CD14-positive monocyte (primary cell): Measurements from ENCODE around the gene KIR3DL1. TPM values are rescaled to one million over a fixed set of nuclear protein-coding genes. Genes with fewer than 3 reads are reported as not detected.
"Not testable (repeated sequence)": the region's sequence is repeated elsewhere in the genome, so short reads cannot be mapped to it uniquely, and the experiment has no call there.

Experiments used
- DNase-seq, 3 donors: peaks; one replicate each; pipeline ENCODE4 v3.0.0-alpha.2; 2011 to 2022
- H2AFZ ChIP-seq: 2 replicates; pipeline ENCODE4 v1.6.0; 2012; ENCODE audit warnings: mild to moderate bottlenecking, low read depth, low read length, inconsistent platforms; ENCODE audit not compliant: insufficient read depth, poor library complexity, severe bottlenecking
- H3K27ac ChIP-seq, 2 donors: 1 replicate in 1 of 2; 2 replicates in 1 of 2; pipeline ENCODE4 v1.5.1; 2012 to 2013; ENCODE audit warnings: low read length in 2 of 2, control low read depth in 1 of 2, inconsistent platforms in 1 of 2, low read depth in 1 of 2, mild to moderate bottlenecking in 1 of 2
- H3K27me3 ChIP-seq, 2 donors: one replicate each; pipeline versions ENCODE4 v1.6.0 to v1.6.1; 2011 to 2013; ENCODE audit warnings: low read length in 2 of 2; ENCODE audit not compliant: control insufficient read depth in 2 of 2, insufficient read depth in 2 of 2
- H3K36me3 ChIP-seq, 2 donors: replicated peaks in 1 of 2; 1 replicate in 1 of 2; 2 replicates in 1 of 2; pipeline versions ENCODE4 v1.5.1 to v1.6.1; 2012 to 2013; ENCODE audit warnings: low read length in 2 of 2, control low read depth in 1 of 2, inconsistent platforms in 1 of 2, mild to moderate bottlenecking in 1 of 2; ENCODE audit not compliant: insufficient read depth in 2 of 2, control insufficient read depth in 1 of 2
- H3K4me1 ChIP-seq, 2 donors: 1 replicate in 1 of 2; 2 replicates in 1 of 2; pipeline versions ENCODE4 v1.5.1 to v1.6.1; 2012 to 2013; ENCODE audit warnings: low read length in 2 of 2, control low read depth in 1 of 2, inconsistent platforms in 1 of 2, mild to moderate bottlenecking in 1 of 2, moderate library complexity in 1 of 2; ENCODE audit not compliant: insufficient read depth in 2 of 2, control insufficient read depth in 1 of 2
- H3K4me2 ChIP-seq: replicated peaks from 2 replicates; pipeline ENCODE3; 2012; ENCODE audit warnings: low read length, moderate library complexity, mild to moderate bottlenecking; ENCODE audit not compliant: poor library complexity, severe bottlenecking; ENCODE audit errors: extremely low read depth
- H3K4me3 ChIP-seq, 3 experiments: fragments of 200-600 bp in 1 of 3; sonication (generic) in 1 of 3; replicated peaks in 1 of 3; 1 replicate in 2 of 3; 2 replicates in 1 of 3; pipeline ENCODE4 v1.5.1; 2011 to 2013; ENCODE audit warnings: low read length in 3 of 3, mild to moderate bottlenecking in 3 of 3, control low read depth in 2 of 3, low read depth in 2 of 3, inconsistent platforms in 1 of 3, moderate library complexity in 1 of 3
- H3K79me2 ChIP-seq: 2 replicates; pipeline ENCODE4 v1.6.0; 2012; ENCODE audit warnings: mild to moderate bottlenecking, control low read depth, inconsistent platforms, low read length, moderate library complexity; ENCODE audit not compliant: insufficient read depth
- H3K9ac ChIP-seq: 2 replicates; pipeline ENCODE4 v1.6.0; 2017; ENCODE audit warnings: low read length, mild to moderate bottlenecking; ENCODE audit not compliant: insufficient read depth, poor library complexity, severe bottlenecking
- H3K9me3 ChIP-seq, 2 donors: replicated peaks in 1 of 2; 1 replicate in 1 of 2; 2 replicates in 1 of 2; pipeline versions ENCODE4 v1.5.1 to v1.6.1; 2012 to 2013; ENCODE audit warnings: low read length in 2 of 2, control low read depth in 1 of 2; ENCODE audit not compliant: control insufficient read depth in 1 of 2, insufficient read depth in 1 of 2
- H4K20me1 ChIP-seq: 2 replicates; pipeline ENCODE4 v1.6.0; 2012; ENCODE audit warnings: mild to moderate bottlenecking, low read length, control low read depth, moderate library complexity; ENCODE audit not compliant: insufficient read depth
- H3K27ac Mint-ChIP-seq, 7 donors: one replicate each; pipeline ENCODE4 v1.8.0; 2020; ENCODE audit warnings: mild to moderate bottlenecking in 7 of 7, mixed read lengths in 7 of 7, moderate library complexity in 6 of 7, inconsistent platforms in 2 of 7
- H3K27me3 Mint-ChIP-seq, 3 donors: one replicate each; pipeline ENCODE4 v1.8.0; 2021 to 2022; ENCODE audit warnings: low read depth in 3 of 3, mild to moderate bottlenecking in 3 of 3, mixed read lengths in 3 of 3, moderate library complexity in 3 of 3, inconsistent platforms in 1 of 3
- H3K36me3 Mint-ChIP-seq, 2 donors: one replicate each; pipeline ENCODE4 v1.8.0; 2020; ENCODE audit warnings: mixed read lengths in 2 of 2, inconsistent platforms in 1 of 2, mild to moderate bottlenecking in 1 of 2
- H3K4me1 Mint-ChIP-seq: one replicate; pipeline ENCODE4 v1.8.0; 2020; ENCODE audit warnings: mild to moderate bottlenecking, mixed read lengths
- H3K4me3 Mint-ChIP-seq, 2 donors: one replicate each; pipeline ENCODE4 v1.8.0; 2020; ENCODE audit warnings: mild to moderate bottlenecking in 2 of 2, mixed read lengths in 2 of 2, moderate library complexity in 1 of 2
- H3K9me3 Mint-ChIP-seq, 7 donors: one replicate each; pipeline ENCODE4 v1.8.0; 2020 to 2022; ENCODE audit warnings: mixed read lengths in 7 of 7, mild to moderate bottlenecking in 6 of 7, moderate library complexity in 6 of 7, inconsistent platforms in 2 of 7
- WGBS: methylation state at CpG from one replicate; pipeline ENCODE4 v1.1.5; 2013; ENCODE audit warnings: missing lambda C conversion rate; ENCODE audit not compliant: insufficient coverage; 5-methylcytosine and 5-hydroxymethylcytosine counted together
- intact Hi-C, 2 donors: fragments of 100-400 bp; cut with micrococcal nuclease; formaldehyde crosslinking; loops; one replicate each; pipeline versions ENCODE4 v1.15.0 to v1.15.1; 2023
- polyA plus RNA-seq, 3 donors: library from polyadenylated mRNA; depleted of rRNA in 1 of 3; unstranded in 2 of 3; stranded (reverse) in 1 of 3; fragments of 300-500 nt in 2 of 3; fragments of >200 nt in 1 of 3; fragmentation: Illumina TruSeq in 2 of 3; gene quantifications; 1 replicate in 2 of 3; 2 replicates in 1 of 3; pipeline ENCODE4 v1.2.3, GENCODE V29; 2012 to 2021

KIR3DL1 gene
- polyA plus RNA-seq, 3 donors: 0.15 TPM; not detected in 2

DNA sequence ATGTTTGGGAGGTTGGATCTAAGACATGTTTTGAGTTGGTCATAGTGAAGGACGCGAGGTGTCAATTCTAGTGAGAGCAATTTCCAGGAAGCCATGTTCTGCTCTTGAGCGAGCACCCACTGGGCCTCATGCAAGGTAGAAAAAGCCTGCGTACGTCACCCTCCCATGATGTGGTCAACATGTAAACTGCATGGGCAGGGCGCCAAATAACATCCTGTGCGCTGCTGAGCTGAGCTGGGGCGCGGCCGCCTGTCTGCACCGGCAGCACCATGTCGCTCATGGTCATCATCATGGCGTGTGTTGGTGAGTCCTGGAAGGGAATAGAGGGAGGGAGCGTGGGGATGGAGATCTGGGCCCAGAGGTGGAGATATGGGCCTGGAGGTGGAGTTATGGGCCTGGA is 16.2 kb downstream of the KIR3DL1 start, which contains the start of gene KIR2DS4:
TSS of gene KIR2DS4 (plus strand) at position 181 of the 400 bp plus-strand sequence.
- H3K9ac ChIP-seq, H3K79me2 ChIP-seq, H3K4me3 Mint-ChIP-seq, H3K36me3 Mint-ChIP-seq, intact Hi-C loops, H4K20me1 ChIP-seq, H3K27ac ChIP-seq, H3K9me3 ChIP-seq, DNase-seq, H3K36me3 ChIP-seq, H3K27me3 Mint-ChIP-seq, H3K27me3 ChIP-seq, H3K4me2 ChIP-seq, H3K4me3 ChIP-seq, H2AFZ ChIP-seq: not testable (repeated sequence)
- WGBS: 100% methylated on average over 3 of the region's 14 CpGs
- Mint-ChIP-seq H3K9me3 (peaks cover 7 to 15% (median 11%) of the 10 kb centered on the region in 7 donors), H3K4me1 (peaks cover 22% of the 10 kb centered on the region), H3K27ac (peak within 1 kb of the TSS in 3 of 7 donors; percentile 9 to 25 (median 20))
- H3K4me1 ChIP-seq: peaks cover 3 to 14% of the 10 kb centered on the region in 2 donors

DNA sequence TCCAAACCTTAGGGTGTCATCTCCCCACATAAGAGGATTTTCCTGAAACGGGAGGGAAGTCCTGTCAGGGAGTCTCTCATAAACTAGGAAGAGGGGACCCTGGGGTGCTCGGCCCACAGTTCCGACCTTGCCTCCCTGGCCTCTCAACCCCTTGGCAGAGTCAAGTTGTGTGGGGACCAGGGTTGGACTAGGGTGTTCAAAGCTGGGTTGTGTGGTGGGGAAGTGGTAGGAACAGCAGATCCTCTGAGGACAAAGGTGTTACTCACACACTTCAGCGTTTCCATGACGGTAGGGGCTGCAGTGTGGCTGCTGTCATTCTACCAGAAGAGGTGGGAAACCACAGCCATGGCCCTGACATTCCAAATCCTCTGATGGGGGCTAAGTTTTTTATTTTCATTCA is 18.9 kb downstream of the KIR3DL1 start:
- H3K4me1 ChIP-seq, H3K4me2 ChIP-seq, H3K79me2 ChIP-seq, H2AFZ ChIP-seq, H3K27ac ChIP-seq, DNase-seq, H3K36me3 Mint-ChIP-seq, H3K9ac ChIP-seq, H3K4me3 Mint-ChIP-seq, H3K4me3 ChIP-seq, H3K27me3 ChIP-seq, H3K9me3 ChIP-seq, H3K36me3 ChIP-seq, H3K27me3 Mint-ChIP-seq, H3K9me3 Mint-ChIP-seq, intact Hi-C loops, H3K27ac Mint-ChIP-seq, H4K20me1 ChIP-seq: not testable (repeated sequence)
- H3K4me1 Mint-ChIP-seq: peaks cover 15% of the 10 kb centered on the region
- no CpG with 5 or more reads among the region's 5 CpGs for WGBS

DNA sequence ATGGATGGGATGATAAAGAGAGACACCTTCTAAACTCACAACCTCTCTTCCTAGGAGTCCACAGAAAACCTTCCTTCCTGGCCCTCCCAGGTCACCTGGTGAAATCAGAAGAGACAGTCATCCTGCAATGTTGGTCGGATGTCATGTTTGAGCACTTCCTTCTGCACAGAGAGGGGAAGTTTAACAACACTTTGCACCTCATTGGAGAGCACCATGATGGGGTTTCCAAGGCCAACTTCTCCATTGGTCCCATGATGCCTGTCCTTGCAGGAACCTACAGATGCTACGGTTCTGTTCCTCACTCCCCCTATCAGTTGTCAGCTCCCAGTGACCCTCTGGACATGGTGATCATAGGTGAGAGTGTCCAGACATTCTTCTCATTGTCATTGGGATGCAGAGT is 21.3 kb downstream of the KIR3DL1 start:
- intact Hi-C loops, H3K36me3 ChIP-seq: not testable (repeated sequence)
- WGBS: no CpG with 5 or more reads among the region's 2 CpGs

DNA sequence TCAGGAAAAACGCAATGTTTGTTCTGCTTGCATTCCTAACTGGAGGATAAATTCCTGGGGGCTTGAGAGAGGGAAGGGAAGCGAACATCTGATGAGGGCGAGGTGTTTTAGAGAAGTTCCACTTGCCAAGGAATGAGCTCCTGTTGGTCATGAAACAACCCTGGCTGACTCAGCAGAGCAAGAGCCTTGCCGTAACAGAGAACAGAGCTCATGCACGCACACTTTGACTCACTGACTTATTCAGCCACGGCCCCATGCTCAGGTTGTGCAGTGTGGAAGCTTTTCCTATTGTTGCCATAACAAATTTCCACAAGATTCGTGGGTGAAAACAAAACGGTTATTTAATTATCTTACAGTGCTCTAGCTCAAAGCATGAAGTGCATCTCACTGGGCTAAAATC is 26.9 kb downstream of the KIR3DL1 start:
- H3K4me2 ChIP-seq, H3K9me3 ChIP-seq, intact Hi-C loops, H3K4me3 ChIP-seq, H3K27me3 ChIP-seq, H3K9ac ChIP-seq, H4K20me1 ChIP-seq, H3K36me3 ChIP-seq, H2AFZ ChIP-seq, H3K79me2 ChIP-seq, H3K36me3 Mint-ChIP-seq: not testable (repeated sequence)
- peaks cover 17% of the 10 kb centered on the region for H3K4me1 Mint-ChIP-seq
- peak; percentile 37 to 79 (median 66) for DNase-seq
- peak overlapping the region in 1 of 2 donors; percentile 33 for H3K27ac ChIP-seq
- peak overlapping the region in 2 of 7 donors; percentile 58 to 82 for H3K27ac Mint-ChIP-seq
- H3K27me3 Mint-ChIP-seq: peaks cover 12 to 27% (median 12%) of the 10 kb centered on the region in 3 donors
- peaks cover 2 to 13% (median 5%) of the 10 kb centered on the region in 7 donors for H3K9me3 Mint-ChIP-seq
- WGBS: 35% methylated on average over 2 of the region's 8 CpGs
- H3K4me3 Mint-ChIP-seq: peak overlapping the region in 1 of 2 donors; percentile 42
- peaks cover 0 to 14% of the 10 kb centered on the region in 2 donors for H3K4me1 ChIP-seq

More for the DNA sequence above, 21.3 kb downstream of the KIR3DL1 start:
- H3K36me3 Mint-ChIP-seq, H2AFZ ChIP-seq, H3K79me2 ChIP-seq, H3K27me3 ChIP-seq, H3K9me3 Mint-ChIP-seq, H3K4me3 Mint-ChIP-seq, H3K9me3 ChIP-seq, H3K4me2 ChIP-seq, H3K4me1 ChIP-seq, H3K9ac ChIP-seq, H3K27ac ChIP-seq, H4K20me1 ChIP-seq, H3K4me3 ChIP-seq: not testable (repeated sequence)
- peaks cover 5 to 13% (median 12%) of the 10 kb centered on the region in 3 donors for H3K27me3 Mint-ChIP-seq
- H3K4me1 Mint-ChIP-seq: peaks cover 11% of the 10 kb centered on the region
- peak overlapping the region in 6 of 7 donors; percentile 3 to 89 (median 34) for H3K27ac Mint-ChIP-seq
- peak; percentile 74 to 91 (median 83) for DNase-seq
